Neuronal stem cell (in vitro differentiated cells): Measurements from ENCODE around the gene TRANK1.
A peak's percentile ranks its signal among the peaks of the same experiment; 100 is the strongest.
"Not testable (repeated sequence)": the region's sequence is repeated elsewhere in the genome, so short reads cannot be mapped to it uniquely, and the experiment has no call there.

Experiments
- DNase-seq: peaks from one replicate; pipeline ENCODE4 v3.0.0-alpha.2; 2013; ENCODE audit warnings: low spot score
- H2AFZ ChIP-seq: one replicate; pipeline ENCODE4 v1.6.1; 2013; ENCODE audit warnings: mild to moderate bottlenecking, low read length, inconsistent platforms
- H2AK5ac ChIP-seq: 2 replicates; pipeline ENCODE4 v1.6.1; 2013; ENCODE audit warnings: low read depth, mild to moderate bottlenecking, inconsistent platforms, low read length, moderate library complexity, mixed read lengths
- H2BK120ac ChIP-seq: 2 replicates; pipeline ENCODE4 v1.6.1; 2013; ENCODE audit warnings: low read depth, mild to moderate bottlenecking, inconsistent platforms, low read length, moderate library complexity, mixed read lengths
- H2BK12ac ChIP-seq: one replicate; pipeline ENCODE4 v1.6.1; 2013; ENCODE audit warnings: low read length, inconsistent platforms
- H2BK15ac ChIP-seq: 2 replicates; pipeline ENCODE4 v1.6.1; 2013; ENCODE audit warnings: mild to moderate bottlenecking, low read length, inconsistent platforms, mixed read lengths
- H2BK5ac ChIP-seq: one replicate; pipeline ENCODE4 v1.6.1; 2013; ENCODE audit warnings: inconsistent platforms, mild to moderate bottlenecking, low read length, moderate library complexity
- H3K14ac ChIP-seq: one replicate; pipeline ENCODE4 v1.6.1; 2013; ENCODE audit warnings: low read length, inconsistent platforms
- H3K18ac ChIP-seq: 2 replicates; pipeline ENCODE4 v1.6.1; 2013; ENCODE audit warnings: low read length, inconsistent platforms
- H3K23ac ChIP-seq: 2 replicates; pipeline ENCODE4 v1.6.1; 2013; ENCODE audit warnings: low read depth, mild to moderate bottlenecking, mixed read lengths, low read length, inconsistent platforms; ENCODE audit not compliant: poor library complexity
- H3K27ac ChIP-seq: replicated peaks from 3 replicates; pipeline ENCODE4 v1.5.1; 2013; ENCODE audit warnings: low read length, inconsistent platforms
- H3K27me3 ChIP-seq, 3 experiments: 2 replicates each; pipeline ENCODE4 v1.6.1; 2013; ENCODE audit warnings: low read length in 3 of 3, mild to moderate bottlenecking in 2 of 3, inconsistent platforms in 1 of 3, low read depth in 1 of 3, mixed read lengths in 1 of 3, moderate library complexity in 1 of 3; ENCODE audit not compliant: control insufficient read depth in 3 of 3, insufficient read depth in 3 of 3
- H3K36me3 ChIP-seq, 2 donors: replicated peaks in 1 of 2; 2 replicates each; pipeline ENCODE4 v1.6.1; 2013; ENCODE audit warnings: low read length in 2 of 2; ENCODE audit not compliant: control insufficient read depth in 2 of 2, insufficient read depth in 2 of 2
- H3K4ac ChIP-seq: 2 replicates; pipeline ENCODE4 v1.6.1; 2013; ENCODE audit warnings: inconsistent platforms, mild to moderate bottlenecking, low read length, moderate library complexity
- H3K4me1 ChIP-seq, 2 donors: 1 replicate in 1 of 2; 2 replicates in 1 of 2; pipeline ENCODE4 v1.6.1; 2013; ENCODE audit warnings: low read length in 2 of 2, low read depth in 1 of 2; ENCODE audit not compliant: control insufficient read depth in 2 of 2, insufficient read depth in 1 of 2
- H3K4me2 ChIP-seq: one replicate; pipeline ENCODE4 v1.6.1; 2013; ENCODE audit warnings: mild to moderate bottlenecking, low read length, inconsistent platforms; ENCODE audit not compliant: insufficient read depth, poor library complexity, severe bottlenecking
- H3K4me3 ChIP-seq, 2 donors: 2 replicates each; pipeline ENCODE4 v1.5.1; 2013; ENCODE audit warnings: low read length in 2 of 2, mild to moderate bottlenecking in 2 of 2, inconsistent platforms in 1 of 2, moderate library complexity in 1 of 2
- H3K79me1 ChIP-seq: one replicate; pipeline ENCODE4 v1.6.1; 2013; ENCODE audit warnings: low read depth, mild to moderate bottlenecking, inconsistent platforms, low read length, moderate library complexity
- H3K9ac ChIP-seq: one replicate; pipeline ENCODE4 v1.6.1; 2013; ENCODE audit warnings: mild to moderate bottlenecking, low read depth, low read length, inconsistent platforms; ENCODE audit not compliant: poor library complexity
- H3K9me3 ChIP-seq, 2 donors: replicated peaks in 1 of 2; 2 replicates each; pipeline versions ENCODE3 to v1.6.1; 2013; ENCODE audit warnings: low read length in 2 of 2, mild to moderate bottlenecking in 2 of 2, inconsistent platforms in 1 of 2, low read depth in 1 of 2, mixed read lengths in 1 of 2, moderate library complexity in 1 of 2; ENCODE audit not compliant: control insufficient read depth in 2 of 2, insufficient read depth in 1 of 2
- H4K8ac ChIP-seq: one replicate; pipeline ENCODE4 v1.6.1; 2013; ENCODE audit warnings: low read depth, mild to moderate bottlenecking, inconsistent platforms, low read length, moderate library complexity
- H4K91ac ChIP-seq: one replicate; pipeline ENCODE4 v1.6.1; 2013; ENCODE audit warnings: low read length, low read depth, mild to moderate bottlenecking, inconsistent platforms; ENCODE audit not compliant: poor library complexity
- WGBS, 2 donors: extraction: QIAGEN DNeasy Blood & Tissue Kit; methylation state at CpG; one replicate each; pipeline ENCODE4 v1.1.7; 2013; ENCODE audit warnings: missing lambda C conversion rate in 2 of 2, mixed read lengths in 1 of 2; ENCODE audit not compliant: insufficient read length in 2 of 2, insufficient replicate concordance in 1 of 2; ENCODE audit errors: extremely low coverage in 2 of 2; 5-methylcytosine and 5-hydroxymethylcytosine counted together

The TRANK1 gene

GRCh38 chr3:36964331-36964730 is 19.5 kb upstream of the TRANK1 start:
- no peaks in the 10 kb centered on the region for H3K9me3 ChIP-seq
- no peak overlapping the region for H2AFZ ChIP-seq
- no peak overlapping the region for H3K4me3 ChIP-seq
- H3K27me3 ChIP-seq, result no peaks in the 10 kb centered on the region
- H3K27ac ChIP-seq, result no peak overlapping the region
- no CpG with 5 or more reads among the region's 1 CpG for whole genome bisulfite sequencing, 2 donors
- no peaks in the 10 kb centered on the region for H3K79me1 ChIP-seq
- H4K91ac ChIP-seq, result no peak overlapping the region
- H3K36me3 ChIP-seq, result no peaks in the 10 kb centered on the region
- H3K4me1 ChIP-seq, result peaks cover 3% of the 10 kb centered on the region in 2 donors
- no peak overlapping the region for H4K8ac ChIP-seq
- no peak overlapping the region for H3K18ac ChIP-seq
- H2AK5ac ChIP-seq, result no peak overlapping the region
- H3K14ac ChIP-seq, result no peak overlapping the region
- no peak overlapping the region for H2BK15ac ChIP-seq
- H3K4ac ChIP-seq, result no peak overlapping the region
- no peak overlapping the region for H3K4me2 ChIP-seq
- H2BK12ac ChIP-seq, result no peak overlapping the region
- DNase-seq, result no peak
- H3K23ac ChIP-seq, result no peak overlapping the region
- H2BK120ac ChIP-seq, result no peak overlapping the region
- no peak overlapping the region for H2BK5ac ChIP-seq
- no peak overlapping the region for H3K9ac ChIP-seq

DNA sequence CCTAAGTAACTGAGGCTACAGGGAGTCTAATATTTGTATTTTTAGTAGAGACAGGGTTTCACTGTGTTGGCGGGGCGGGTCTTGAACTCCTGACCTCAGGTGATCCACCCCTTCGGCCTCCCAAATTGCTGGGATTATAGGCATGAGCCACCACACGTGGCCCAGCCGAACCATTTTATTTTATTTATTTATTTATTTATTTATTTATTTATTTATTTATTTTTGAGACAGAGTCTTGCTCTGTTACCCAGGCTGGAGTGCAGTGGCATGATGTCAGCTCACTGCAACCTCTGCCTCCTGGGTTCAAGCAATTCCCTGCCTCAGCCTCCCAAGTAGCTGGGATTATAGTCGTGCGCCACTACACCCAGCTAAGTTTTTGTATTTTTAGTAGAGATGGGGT is 18.2 kb upstream of the TRANK1 start:
- no CpG with 5 or more reads among the region's 7 CpGs for WGBS, 2 donors
- not testable (repeated sequence) for H2BK120ac ChIP-seq, H2AK5ac ChIP-seq

DNA sequence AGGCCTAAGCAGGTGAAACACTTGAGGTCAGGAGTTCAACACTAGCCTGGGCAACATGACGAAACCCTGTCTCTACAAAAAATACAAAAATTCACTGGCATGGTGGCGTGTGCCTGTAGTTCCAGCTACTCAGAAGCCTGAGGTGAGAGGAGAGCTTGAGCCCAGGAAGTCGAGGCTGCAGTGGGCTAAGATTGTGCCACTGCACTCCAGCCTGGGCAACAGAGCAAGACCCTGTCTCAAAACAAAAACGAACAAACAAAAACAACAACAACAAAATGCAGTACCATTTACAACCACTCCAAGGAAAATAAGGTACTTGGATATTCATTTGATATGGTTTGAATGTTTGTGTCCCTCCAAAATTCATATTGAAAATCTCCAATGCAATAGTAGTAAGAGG is 15.6 kb upstream of the TRANK1 start:
- WGBS, 2 donors, result no CpG with 5 or more reads among the region's 4 CpGs
- Histone ChIP-seq H3K4me3 (no peak overlapping the region), H2BK120ac (no peak overlapping the region), H3K9ac (no peak overlapping the region), H4K91ac (no peak overlapping the region), H4K8ac (no peak overlapping the region), H2AK5ac (no peak overlapping the region), H3K23ac (no peak overlapping the region), H2BK12ac (no peak overlapping the region), H2AFZ (no peak overlapping the region), H2BK5ac (no peak overlapping the region), H3K27ac (no peak overlapping the region), H3K79me1 (no peaks in the 10 kb centered on the region), H3K9me3 (no peaks in the 10 kb centered on the region), H3K27me3 (no peaks in the 10 kb centered on the region), H3K4me1 (peaks cover 0 to 2% of the 10 kb centered on the region in 2 donors), H2BK15ac (no peak overlapping the region), H3K36me3 (no peaks in the 10 kb centered on the region), H3K4me2 (no peak overlapping the region), H3K4ac (no peak overlapping the region), H3K14ac (no peak overlapping the region), H3K18ac (no peak overlapping the region)
- DNase-seq, result no peak

More for the DNA sequence above, 18.2 kb upstream of the TRANK1 start:
- not testable (repeated sequence) for DNase-seq, H3K14ac ChIP-seq, H4K91ac ChIP-seq, H3K9ac ChIP-seq, H3K4ac ChIP-seq, H3K23ac ChIP-seq, H3K4me2 ChIP-seq, H3K4me1 ChIP-seq, H4K8ac ChIP-seq, H2AFZ ChIP-seq, H3K27me3 ChIP-seq, H3K4me3 ChIP-seq, H2BK5ac ChIP-seq, H2BK12ac ChIP-seq, H2BK15ac ChIP-seq, H3K27ac ChIP-seq, H3K36me3 ChIP-seq, H3K79me1 ChIP-seq, H3K18ac ChIP-seq, H3K9me3 ChIP-seq

- H3K27me3 ChIP-seq, result no peaks in the 10 kb centered on the region
- H3K4me1 ChIP-seq, result peaks cover 0 to 2% of the 10 kb centered on the region in 2 donors
- no peak overlapping the region for H3K9ac ChIP-seq
- no peak overlapping the region for H2BK15ac ChIP-seq
- H2BK12ac ChIP-seq, result no peak overlapping the region
- no peak overlapping the region for H3K4me2 ChIP-seq
- H4K8ac ChIP-seq, result no peak overlapping the region
- no peak overlapping the region for H2BK5ac ChIP-seq
- H3K4ac ChIP-seq, result no peak overlapping the region
- no peak overlapping the region for H3K14ac ChIP-seq
- H3K79me1 ChIP-seq, result no peaks in the 10 kb centered on the region
- no peak overlapping the region for H2AK5ac ChIP-seq
- no peak overlapping the region for H3K23ac ChIP-seq
- H3K27ac ChIP-seq, result no peak overlapping the region
- peak overlapping the region; percentile 36 for H2AFZ ChIP-seq
- H3K18ac ChIP-seq, result no peak overlapping the region
- no peaks in the 10 kb centered on the region for H3K9me3 ChIP-seq
- no peak overlapping the region for H3K4me3 ChIP-seq
- no peak overlapping the region for H2BK120ac ChIP-seq
- H4K91ac ChIP-seq, result no peak overlapping the region
- DNase-seq, result no peak
- WGBS, 2 donors, result no CpG with 5 or more reads among the region's 2 CpGs
- no peaks in the 10 kb centered on the region for H3K36me3 ChIP-seq
These were observed 15.0 kb upstream of the TRANK1 start for GRCh38 chr3:36959821-36960220.
